ENCODE data around the gene AIMP2.

DNA sequence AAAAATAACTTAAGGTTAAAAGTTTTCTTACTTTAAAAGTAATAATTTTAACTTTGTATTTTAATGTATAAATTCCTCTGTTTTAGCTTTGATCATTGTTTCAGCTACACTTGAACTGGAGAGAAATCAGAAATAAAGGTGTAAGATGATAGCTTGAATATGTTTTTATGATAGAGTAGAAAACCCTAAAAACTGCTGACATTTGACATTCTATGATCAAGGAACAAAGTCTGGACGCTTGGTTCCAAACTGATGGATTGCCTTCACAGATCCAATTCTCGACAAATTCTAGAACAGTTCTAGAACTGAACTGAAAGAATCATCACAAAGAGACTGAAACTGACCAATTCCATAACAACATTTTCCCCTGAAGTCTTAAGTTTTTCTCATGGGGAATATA is 21.9 kb downstream of the AIMP2 start, which contains the start of gene ANKRD61:
- TF ChIP-seq, protein P1, sequence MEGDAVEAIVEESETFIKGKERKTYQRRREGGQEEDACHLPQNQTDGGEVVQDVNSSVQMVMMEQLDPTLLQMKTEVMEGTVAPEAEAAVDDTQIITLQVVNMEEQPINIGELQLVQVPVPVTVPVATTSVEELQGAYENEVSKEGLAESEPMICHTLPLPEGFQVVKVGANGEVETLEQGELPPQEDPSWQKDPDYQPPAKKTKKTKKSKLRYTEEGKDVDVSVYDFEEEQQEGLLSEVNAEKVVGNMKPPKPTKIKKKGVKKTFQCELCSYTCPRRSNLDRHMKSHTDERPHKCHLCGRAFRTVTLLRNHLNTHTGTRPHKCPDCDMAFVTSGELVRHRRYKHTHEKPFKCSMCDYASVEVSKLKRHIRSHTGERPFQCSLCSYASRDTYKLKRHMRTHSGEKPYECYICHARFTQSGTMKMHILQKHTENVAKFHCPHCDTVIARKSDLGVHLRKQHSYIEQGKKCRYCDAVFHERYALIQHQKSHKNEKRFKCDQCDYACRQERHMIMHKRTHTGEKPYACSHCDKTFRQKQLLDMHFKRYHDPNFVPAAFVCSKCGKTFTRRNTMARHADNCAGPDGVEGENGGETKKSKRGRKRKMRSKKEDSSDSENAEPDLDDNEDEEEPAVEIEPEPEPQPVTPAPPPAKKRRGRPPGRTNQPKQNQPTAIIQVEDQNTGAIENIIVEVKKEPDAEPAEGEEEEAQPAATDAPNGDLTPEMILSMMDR (conservative IDR thresholded peaks at IDR 0.05 in 1 of 2, IDR thresholded peaks at IDR 0.05 in 1 of 2; ENCODE audit: extremely low read depth in 1 of 2, insufficient read depth in 1 of 2, low read depth in 1 of 2, low read length in 2 of 2) = no peak
- no peak for TF ChIP-seq EZH2 (IDR thresholded peaks at IDR 0.05; ENCODE audit: borderline replicate concordance, low read length)
